Activated CD4-positive, CD25-positive, alpha-beta regulatory T cell treated with anti-CD3 and anti-CD28 coated beads, Interleukin-2, amount 50 U/mL, for 72 hours (primary cell): ENCODE measurements around the gene MIOX.
"Not testable (repeated sequence)": the region's sequence is repeated elsewhere in the genome, so short reads cannot be mapped to it uniquely, and the experiment has no call there.

ENCODE experiments used
- DNase-seq: peaks from one replicate; pipeline ENCODE4 v3.0.0; 2021

MIOX gene

GRCh38 chr22:50530877-50531545, 44.4 kb downstream of the MIOX start:
- DNase-seq: peak; percentile 87

DNA sequence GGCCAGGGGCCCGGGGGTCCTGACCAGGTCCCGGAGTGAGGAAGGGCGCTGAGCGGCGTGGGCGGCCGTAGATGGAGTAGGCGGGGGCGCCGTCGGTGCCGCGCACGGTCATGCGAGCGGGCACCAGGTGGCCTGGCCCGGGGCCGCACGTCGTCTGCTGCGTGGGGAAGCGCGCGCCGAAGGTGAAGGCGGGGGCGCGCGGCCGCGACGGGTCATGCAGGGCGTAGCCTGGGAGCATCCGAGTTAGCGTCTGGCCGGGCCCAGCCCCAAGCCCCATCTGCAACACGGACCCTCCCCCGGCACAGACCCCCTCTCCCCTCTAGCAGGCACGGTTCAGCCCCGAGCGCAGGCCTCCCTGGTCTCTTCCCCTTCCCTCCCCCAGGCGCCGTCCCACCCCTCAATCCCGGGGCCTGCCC, 44.9 kb downstream of the MIOX start:
- DNase-seq: peak; percentile 82

DNA sequence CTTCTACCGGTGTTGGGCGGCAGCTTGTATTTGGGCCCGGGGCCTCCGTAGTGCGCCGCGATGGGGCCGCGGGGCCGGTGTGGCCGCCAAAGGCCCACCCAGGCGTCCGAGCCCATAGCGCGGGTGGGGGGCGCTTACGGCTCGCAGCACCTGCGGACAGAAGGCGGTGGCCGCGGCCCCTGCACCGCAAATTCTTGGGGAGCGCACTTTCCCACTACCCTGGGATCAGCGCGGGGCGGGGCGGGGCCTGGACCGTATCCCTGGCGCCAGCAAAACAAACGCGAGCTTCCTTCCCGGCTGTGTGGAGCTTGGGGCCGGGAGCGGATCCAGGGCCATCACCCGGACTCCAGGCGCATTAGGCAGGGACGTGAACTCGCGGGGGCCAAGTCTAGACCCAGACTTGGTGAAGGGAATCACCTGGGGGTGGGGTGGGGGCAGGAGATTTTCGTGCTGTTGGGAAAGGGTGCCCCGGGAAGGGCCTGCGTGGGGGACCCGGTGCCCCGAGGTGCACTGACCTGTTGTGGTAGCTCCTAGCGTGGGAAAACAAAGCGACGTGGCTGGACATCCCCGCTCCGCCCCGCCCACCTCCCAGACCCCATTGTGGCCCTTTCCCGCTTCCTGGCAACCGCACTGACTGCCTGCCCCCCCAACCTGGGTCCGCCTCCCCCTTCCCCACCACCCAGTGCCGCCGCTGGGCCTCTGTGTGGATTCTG, 45.5 kb downstream of the MIOX start:
- no peak for DNase-seq

DNA sequence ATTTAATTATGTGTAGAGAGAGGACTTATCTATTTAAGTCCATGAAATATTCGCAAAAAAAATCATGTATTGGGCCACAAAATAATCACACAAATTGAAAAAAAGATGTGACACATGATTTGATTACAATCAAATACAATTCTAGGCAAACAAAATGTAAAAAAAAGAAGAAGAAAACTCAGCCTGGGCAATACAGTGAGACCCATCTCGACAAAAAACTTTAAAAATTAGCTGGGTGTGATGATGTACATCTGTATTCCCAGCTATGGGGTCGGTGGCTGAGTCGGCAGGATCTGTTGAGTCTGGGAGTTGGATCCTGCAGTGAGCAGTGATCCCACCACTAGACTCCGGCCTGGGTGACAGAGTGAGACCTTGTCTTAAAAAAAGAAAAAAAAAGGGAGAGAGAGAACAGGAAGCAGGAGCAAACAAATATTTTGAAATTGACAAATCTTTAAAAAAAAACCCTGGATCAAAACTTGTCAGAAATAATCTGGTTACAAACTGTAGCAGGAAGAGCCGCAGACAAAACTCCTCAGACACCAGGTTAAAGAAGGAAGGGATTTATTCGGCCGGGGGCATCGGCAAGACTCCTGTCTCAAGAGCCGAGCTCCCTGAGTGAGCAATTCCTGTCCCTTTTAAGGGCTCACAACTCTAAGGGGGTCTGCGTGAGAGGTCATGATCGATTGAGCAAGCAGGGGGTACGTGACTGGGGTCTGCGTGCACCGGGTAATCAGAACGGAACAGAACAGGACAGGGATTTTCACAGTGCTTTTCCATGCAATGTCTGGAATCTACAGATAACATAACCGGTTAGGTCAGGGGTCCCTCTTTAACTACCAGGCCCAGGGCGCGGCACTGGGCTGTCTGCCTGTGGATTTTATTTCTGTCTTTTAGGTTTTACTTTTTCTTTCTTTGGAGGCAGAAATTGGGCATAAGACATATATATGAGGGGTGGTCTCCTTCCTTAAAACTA, 46.5 kb downstream of the MIOX start:
- DNase-seq: no peak

GRCh38 chr22:50533856-50534711, 47.4 kb downstream of the MIOX start:
- DNase-seq: not testable (repeated sequence)

- no peak for DNase-seq
Measured at GRCh38 chr22:50535113-50535512, 48.5 kb downstream of the MIOX start.

DNA sequence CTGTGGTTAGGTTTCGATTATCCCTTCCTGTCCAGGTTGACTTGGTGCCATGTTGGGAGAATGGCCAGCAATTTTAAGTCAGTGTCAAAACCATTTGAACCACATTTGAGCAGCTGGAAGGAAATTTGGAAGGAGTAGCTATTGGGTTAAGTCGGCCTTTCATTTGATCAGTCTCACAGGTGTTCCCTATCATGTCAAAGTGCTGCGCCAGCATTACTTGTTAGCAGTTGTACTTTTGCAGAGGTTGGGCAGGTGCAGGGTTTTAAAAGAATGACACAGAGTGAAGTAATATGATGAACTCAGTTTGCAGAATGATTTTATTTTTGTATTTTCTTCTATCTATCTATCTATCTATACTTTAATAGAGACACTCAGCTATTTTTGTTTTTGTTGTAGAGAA, 49.6 kb downstream of the MIOX start:
- no peak for DNase-seq

DNA sequence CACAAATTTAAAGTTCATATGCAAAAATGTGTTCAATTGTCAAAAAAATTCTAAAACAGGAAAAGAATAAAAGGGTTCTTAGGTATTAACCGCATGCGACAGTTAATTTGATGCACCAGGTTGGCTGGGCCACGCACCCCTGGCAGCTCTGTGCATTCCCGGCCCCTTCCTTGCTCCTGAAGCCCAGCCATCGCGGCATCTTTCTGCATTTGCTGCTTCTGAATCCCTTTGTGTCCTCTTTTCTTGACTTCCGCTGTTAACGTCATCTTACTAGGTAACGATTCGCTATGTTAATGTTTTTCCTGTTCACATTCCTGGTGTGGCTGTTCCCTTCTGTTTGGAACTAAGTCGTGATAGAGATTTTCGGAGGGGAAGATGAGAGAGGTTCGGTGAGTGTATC, 51.1 kb downstream of the MIOX start:
- DNase-seq: no peak
